HG02610 (cell line): Measurements from ENCODE around the gene HS3ST5.
"Not testable (repeated sequence)": the region's sequence is repeated elsewhere in the genome, so short reads cannot be mapped to it uniquely, and the experiment has no call there.

Experiments
- ATAC-seq: cut with Tn5 transposase; IDR thresholded peaks from one replicate; pipeline ENCODE4 v1.9.1; 2021; ENCODE audit warnings: mild to moderate bottlenecking, moderate library complexity; ENCODE audit not compliant: unreplicated experiment

Gene HS3ST5

GRCh38 chr6:114280239-114280982, 62.4 kb downstream of the HS3ST5 start:
- no peak for ATAC-seq

- no peak for ATAC-seq
Measured at GRCh38 chr6:114277220-114277619, 65.6 kb downstream of the HS3ST5 start.

- ATAC-seq, result no peak
Measured at GRCh38 chr6:114276783-114277182, 66.0 kb downstream of the HS3ST5 start.

GRCh38 chr6:114274836-114275235, 68.0 kb downstream of the HS3ST5 start:
- ATAC-seq, result no peak

GRCh38 chr6:114272582-114272981, 70.2 kb downstream of the HS3ST5 start:
- no peak for ATAC-seq

GRCh38 chr6:114271405-114271804, 71.4 kb downstream of the HS3ST5 start:
- ATAC-seq, result no peak

GRCh38 chr6:114267897-114268296, 74.9 kb downstream of the HS3ST5 start:
- ATAC-seq, result peak; percentile 65

- ATAC-seq, result no peak
Measured at GRCh38 chr6:114260810-114261209, 82.0 kb downstream of the HS3ST5 start.

- no peak for ATAC-seq
Measured at GRCh38 chr6:114258376-114258775, 84.4 kb downstream of the HS3ST5 start.

- no peak for ATAC-seq
Measured at GRCh38 chr6:114253431-114253830, 89.4 kb downstream of the HS3ST5 start.

GRCh38 chr6:114249522-114249921, 93.3 kb downstream of the HS3ST5 start:
- no peak for ATAC-seq

- no peak for ATAC-seq
Measured at GRCh38 chr6:114247101-114247500, 95.7 kb downstream of the HS3ST5 start.

- ATAC-seq, result no peak
Measured at GRCh38 chr6:114240796-114241195, 102.0 kb downstream of the HS3ST5 start.

- ATAC-seq, result no peak
Measured at GRCh38 chr6:114228675-114229074, 114.1 kb downstream of the HS3ST5 start.

- ATAC-seq, result no peak
Measured at GRCh38 chr6:114227944-114228468, 114.8 kb downstream of the HS3ST5 start.

GRCh38 chr6:114220241-114220640, 122.6 kb downstream of the HS3ST5 start:
- no peak for ATAC-seq

- no peak for ATAC-seq
Measured at GRCh38 chr6:114218437-114219340, 124.1 kb downstream of the HS3ST5 start.

- not testable (repeated sequence) for ATAC-seq
Measured at GRCh38 chr6:114217996-114218395, 124.8 kb downstream of the HS3ST5 start.

- ATAC-seq, result no peak
Measured at GRCh38 chr6:114216789-114217467, 125.9 kb downstream of the HS3ST5 start.

- ATAC-seq, result no peak
Measured at GRCh38 chr6:114210467-114210866, 132.4 kb downstream of the HS3ST5 start.

GRCh38 chr6:114203460-114203859, 139.4 kb downstream of the HS3ST5 start:
- no peak for ATAC-seq
